ENCODE data around the gene CGAS.

- no peak for TF ChIP-seq BHLHE40 (IDR thresholded peaks at IDR 0.05; ENCODE audit: borderline replicate concordance)
- no peak for TF ChIP-seq ELF4 (IDR thresholded peaks at IDR 0.05)
- no peak for TF ChIP-seq SUZ12 (IDR thresholded peaks at IDR 0.05)
- no peak for TF ChIP-seq TARDBP (IDR thresholded peaks at IDR 0.05)
- no peak for TF ChIP-seq CTBP1 (IDR thresholded peaks at IDR 0.05; ENCODE audit: borderline replicate concordance)
Measured at GRCh38 chr6:73487473-73487872, 35.4 kb upstream of the CGAS start.
